CD4-positive, alpha-beta T cell treated with Interleukin-12 subunit alpha and Interleukin-12 subunit beta, for 1 hour (primary cell): ENCODE measurements around the gene CELF4.

Experiments used
- DNase-seq: peaks from one replicate; pipeline ENCODE4 v3.0.0-alpha.2; 2020

The CELF4 gene

DNA sequence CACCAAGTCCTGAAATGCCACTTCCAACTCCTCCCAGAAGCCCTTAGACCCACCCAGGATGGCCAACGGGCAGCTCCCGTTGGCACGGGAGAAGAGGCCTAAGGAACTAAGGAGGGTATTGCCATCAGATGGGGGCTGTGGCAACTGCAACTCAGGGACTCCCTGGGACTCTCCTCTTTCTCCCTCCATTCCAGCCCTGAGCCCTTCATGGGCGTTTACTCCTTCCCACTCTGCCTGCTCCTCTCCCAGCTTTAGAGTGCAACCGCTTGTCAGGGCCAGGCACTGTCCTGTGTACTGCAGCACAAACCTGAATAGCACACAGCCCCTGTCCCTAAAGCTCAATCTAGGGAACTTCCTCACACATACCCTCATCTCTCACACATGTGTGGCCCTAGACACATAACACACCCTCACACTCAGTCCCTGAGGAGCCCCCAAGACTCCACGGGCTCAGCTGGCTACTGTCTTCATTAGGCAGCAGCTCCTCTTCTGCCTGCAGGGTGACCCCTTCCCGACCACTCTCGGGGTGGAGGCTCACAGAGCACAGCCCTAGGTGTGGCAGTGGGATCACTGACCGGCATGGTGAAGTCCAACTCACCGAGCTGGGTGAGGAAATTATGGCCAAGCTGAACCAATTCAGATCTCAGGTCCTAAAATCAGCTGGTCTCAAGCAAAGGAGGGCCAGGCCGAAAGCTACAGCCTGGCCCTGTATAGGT is 316.3 kb downstream of the CELF4 start:
- no peak for DNase-seq

DNA sequence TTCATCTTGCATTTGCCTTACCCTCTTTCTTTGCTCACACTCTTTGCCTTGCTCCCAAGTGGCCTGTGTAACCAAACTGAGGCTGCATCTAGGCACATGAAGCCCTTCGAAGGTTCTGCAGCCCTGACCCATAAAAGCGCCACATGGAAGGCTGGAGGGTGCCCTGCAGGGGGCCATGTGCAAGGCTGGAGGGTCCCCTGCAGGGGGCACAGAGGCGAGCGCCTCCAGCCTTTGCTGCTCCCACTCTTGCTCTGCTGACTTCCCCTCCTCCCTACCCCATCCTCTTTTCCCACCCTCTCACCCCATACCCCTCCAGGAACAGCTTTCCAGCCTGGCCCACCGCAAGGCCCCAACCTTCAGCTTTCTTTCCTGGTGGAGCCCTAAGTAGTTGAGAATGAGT is 317.3 kb downstream of the CELF4 start:
- no peak for DNase-seq

DNA sequence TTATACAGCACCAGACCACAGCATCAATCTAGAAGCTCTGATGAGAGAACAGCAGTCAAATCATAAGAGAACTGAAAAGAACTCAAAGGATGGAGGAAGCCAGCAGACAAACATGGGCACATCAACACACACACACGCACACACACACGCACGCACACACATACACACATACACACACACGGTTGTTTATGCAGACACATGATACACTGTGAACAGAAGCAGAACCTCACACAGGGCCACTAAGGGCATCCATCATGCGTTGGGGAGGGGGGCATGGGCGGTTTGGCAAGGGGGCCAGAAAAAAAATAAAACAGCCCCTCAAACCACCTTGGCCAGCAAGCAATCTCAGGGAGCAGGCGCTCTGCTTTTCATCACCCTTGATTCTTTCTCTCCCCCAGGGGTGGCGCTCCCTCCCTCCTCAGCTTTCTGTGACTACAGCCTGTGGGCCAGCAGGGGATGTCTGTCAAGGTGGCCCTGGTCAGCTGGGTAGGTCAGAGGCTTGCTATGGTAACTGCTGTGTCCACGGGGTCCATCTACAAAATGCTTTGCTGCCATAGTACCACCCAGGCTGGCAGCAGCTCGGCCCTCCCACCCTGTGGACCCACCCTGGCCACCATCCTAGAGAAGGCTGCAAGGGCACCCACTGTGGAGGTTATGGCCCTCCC is 318.0 kb downstream of the CELF4 start:
- no peak for DNase-seq

- DNase-seq, result no peak
Measured at GRCh38 chr18:37246779-37247340, 318.7 kb downstream of the CELF4 start.

DNA sequence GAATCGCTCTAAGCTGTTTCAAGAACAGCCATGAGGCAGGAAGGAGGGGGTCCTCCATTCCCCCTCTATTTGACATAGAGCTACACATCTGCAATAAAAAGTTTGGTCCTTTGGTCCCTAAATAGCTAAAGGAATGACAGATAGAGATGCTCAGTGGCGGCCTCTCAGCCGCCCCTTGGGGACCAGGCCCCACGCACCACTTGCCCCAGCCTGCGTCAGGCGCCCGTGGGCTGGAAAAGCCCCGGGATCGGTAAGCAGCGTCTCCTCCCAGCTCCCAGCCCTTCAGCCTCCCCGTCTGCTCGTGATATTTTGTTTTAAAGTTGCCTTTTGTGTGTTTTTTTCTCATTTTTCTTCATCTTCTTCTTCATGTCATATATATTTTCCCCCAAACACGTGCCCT is 321.0 kb downstream of the CELF4 start:
- no peak for DNase-seq

DNA sequence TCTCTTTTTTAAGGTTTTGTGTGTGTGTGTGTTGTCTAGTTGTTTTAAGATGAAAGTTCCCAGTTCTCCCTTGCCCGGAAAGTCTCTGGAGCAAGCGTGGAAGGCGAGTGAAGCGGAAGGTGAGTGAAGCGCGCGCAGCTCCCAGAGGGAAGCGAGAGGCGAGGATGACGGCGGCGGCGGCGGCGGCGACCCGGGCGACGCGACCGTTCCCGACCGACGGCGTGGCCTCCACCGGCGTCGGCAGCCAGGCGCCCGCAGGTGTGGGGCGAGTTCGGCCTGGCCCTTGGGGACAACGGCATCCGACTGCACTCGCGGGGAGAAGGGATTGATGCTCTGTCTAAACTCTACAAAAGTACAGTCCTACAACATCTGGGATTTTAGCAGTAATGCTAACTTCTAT is 321.9 kb downstream of the CELF4 start:
- no peak for DNase-seq

- no peak for DNase-seq
Measured at GRCh38 chr18:37242826-37243560, 322.6 kb downstream of the CELF4 start.

DNA sequence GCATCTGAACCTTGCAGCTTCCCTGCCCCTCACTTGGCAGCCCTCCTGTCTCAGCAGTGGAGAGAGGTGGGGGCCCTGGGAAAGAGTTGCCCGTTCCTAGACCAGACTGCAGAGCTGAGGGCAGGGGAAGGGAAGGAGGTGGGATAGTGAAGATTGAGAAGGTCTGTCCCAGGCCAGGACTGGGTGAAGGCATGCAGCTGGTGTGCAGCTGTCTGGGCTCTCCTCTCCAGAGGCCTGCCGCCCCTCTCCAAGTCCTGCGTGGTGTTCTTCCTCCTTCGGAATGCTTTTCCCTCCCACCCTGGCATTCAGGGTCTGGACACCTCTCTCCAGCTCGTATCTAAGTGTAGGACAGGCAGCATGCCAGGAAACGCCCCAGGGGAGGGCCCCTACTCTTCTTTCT is 323.5 kb downstream of the CELF4 start:
- DNase-seq, result no peak

DNA sequence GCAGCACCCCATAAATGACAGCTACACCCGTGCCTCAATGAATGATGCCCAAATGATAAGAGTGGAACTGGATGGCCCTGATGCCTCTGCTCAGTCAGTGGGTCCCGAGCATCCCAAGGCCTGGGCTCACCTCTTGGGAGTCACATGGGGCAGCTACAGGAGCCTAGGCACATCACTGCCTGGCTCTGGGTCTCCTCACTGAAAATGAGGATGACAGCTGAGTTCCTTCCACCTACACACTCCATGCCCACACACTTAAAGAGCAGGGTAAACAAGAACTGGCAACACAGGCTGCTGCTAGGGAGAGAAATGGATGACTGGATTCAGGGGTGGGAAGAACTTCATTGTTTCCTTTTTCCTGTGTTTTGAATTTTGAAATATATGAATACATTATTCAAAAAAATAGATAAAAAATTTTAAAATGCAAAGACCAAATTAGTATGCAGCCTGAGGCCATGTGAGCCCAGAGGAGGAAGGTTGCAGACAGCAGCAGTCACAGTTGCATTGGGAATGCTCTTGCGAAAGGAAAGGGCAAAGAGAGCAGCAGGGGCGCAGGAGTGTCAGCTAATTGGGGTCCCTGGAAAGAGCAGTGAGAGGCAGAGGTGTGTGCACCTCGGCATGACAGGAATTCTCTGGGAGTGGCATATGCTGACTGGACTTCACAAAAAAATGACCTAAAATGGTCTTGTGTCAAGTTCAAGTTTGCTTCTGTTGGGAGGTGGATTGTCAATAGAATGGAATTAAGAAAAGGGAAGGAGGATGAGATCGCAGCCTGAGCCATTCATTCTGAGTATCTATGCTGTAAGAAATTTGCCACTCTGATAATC is 327.1 kb downstream of the CELF4 start:
- no peak for DNase-seq

- DNase-seq, result no peak
Measured at GRCh38 chr18:37235583-37235982, 330.0 kb downstream of the CELF4 start.

GRCh38 chr18:37231251-37231650 is 334.3 kb downstream of the CELF4 start:
- DNase-seq, result no peak

DNA sequence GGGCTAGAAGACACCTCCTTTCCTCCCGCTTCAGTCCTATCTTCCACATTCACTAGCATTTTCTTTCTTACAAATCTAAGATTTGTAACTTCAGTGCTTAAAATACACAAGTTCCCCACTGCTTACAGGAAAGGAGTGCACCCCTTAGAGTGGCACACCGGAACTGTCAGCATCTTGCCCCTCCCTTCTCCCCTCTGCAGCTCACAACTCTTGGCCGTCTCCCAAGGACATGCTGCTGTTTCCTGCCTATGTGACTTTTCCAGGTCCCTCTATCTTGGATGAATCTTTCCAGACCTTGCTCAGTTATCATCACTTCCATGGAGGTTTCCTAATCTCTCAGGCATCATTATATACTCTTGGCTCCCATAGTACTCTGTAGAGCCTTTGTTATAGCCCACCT is 334.8 kb downstream of the CELF4 start:
- no peak for DNase-seq

DNA sequence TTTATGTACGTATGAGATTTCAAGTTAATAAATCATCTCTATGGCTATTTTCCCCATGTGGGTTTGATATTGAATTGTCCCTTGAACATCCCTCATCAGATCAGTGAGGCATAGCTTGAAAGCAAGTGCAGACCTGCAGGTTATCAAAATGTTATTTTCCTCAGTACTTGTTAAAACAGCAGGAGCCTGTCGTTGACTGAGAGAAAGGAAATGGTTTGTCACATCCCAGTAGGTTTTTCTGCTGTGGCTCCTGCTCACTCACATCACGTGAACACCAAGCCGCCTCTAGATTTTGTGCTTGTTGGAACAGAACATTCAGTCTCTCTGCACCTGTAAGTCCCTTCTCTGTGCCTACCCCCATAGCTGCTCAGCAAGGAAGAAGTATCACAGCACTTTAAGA is 340.3 kb downstream of the CELF4 start:
- DNase-seq, result no peak

- DNase-seq, result no peak
Measured at GRCh38 chr18:37222999-37223378, 342.6 kb downstream of the CELF4 start.

GRCh38 chr18:37222354-37222998 is 343.1 kb downstream of the CELF4 start:
- no peak for DNase-seq

DNA sequence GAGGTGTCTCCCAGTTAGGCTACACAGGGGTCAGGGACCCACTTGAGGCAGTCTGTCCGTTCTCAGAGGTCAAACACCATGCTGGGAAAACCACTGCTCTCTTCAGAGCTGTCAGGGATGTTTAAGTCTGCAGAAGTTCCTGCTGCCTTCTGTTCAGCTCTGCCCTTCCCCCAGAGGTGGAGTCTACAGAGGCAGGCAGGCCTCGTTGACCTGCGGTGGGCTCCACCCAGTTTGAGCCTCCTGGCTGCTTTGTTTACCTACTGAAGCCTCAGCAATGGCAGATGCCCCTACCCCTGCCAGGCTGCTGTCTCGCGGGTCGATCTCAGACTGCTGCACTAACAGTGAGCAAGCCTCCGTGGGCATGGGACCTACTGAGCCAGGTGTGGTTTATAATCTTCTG is 346.3 kb downstream of the CELF4 start:
- no peak for DNase-seq

GRCh38 chr18:37218022-37218590 is 347.5 kb downstream of the CELF4 start:
- DNase-seq, result no peak

DNA sequence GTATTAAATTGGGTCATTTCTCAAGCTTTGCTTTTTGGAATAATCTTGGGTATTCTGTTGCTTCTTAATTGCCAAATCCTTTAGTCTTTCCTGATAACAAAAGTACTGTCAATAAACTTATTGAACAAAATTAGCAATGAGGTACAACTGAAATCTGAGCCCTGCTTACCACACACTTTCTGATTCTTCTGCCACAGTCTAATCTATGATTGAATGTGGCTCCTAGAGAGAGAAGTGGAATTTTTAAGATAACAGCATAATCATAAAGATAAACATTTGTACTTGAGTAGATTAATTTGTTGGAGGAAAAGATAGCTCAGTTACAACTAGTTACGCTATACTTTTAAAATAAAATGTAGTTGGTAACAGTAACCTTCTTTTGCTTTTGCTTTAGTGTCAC is 354.8 kb downstream of the CELF4 start:
- DNase-seq, result no peak

DNA sequence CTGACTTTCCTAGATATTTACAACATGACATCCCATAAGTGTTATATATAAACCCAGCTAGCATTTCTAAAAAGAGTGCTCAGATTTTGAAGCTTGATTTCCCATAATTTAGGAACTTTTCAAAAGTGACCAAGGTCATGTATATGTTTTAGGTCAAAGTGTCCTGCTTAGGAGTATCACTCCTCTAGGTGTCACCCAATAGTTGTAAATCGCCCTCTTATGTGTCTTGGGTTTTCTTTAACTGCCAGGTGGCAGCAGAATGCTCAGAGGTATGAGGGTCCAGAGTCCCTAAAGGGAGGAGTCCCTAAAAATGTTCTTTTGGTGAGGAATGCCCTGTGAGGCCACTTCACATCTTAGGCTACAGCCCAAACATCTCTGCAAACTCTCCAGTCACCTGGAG is 358.3 kb downstream of the CELF4 start:
- DNase-seq, result no peak

- DNase-seq, result no peak
Measured at GRCh38 chr18:37199741-37200140, 365.9 kb downstream of the CELF4 start.
